A549 (cell line): ENCODE data around the gene MANSC1.

Experiments used
- CHD2 ChIP-seq: fragments of 150-350 bp; IDR thresholded peaks from 2 replicates; pipeline ENCODE4 v1.6.1; 2014; ENCODE audit warnings: low read length; ENCODE audit not compliant: partially characterized antibody
- CTCF ChIP-seq: fragments of >200 bp; sonication (Bioruptor Twin); formaldehyde crosslinking; IDR thresholded peaks from 3 replicates; pipeline ENCODE4 v1.5.1; 2016
- EP300 ChIP-seq, 2 experiments: fragments of >200 bp; sonication (Bioruptor Twin); formaldehyde crosslinking; IDR thresholded peaks; 2 replicates in 1 of 2; 3 replicates in 1 of 2; pipeline ENCODE4 v1.6.1; 2016 to 2017
- JUN ChIP-seq, 2 experiments: fragments of >200 bp; sonication (Bioruptor Twin); formaldehyde crosslinking; IDR thresholded peaks; 2 replicates in 1 of 2; 3 replicates in 1 of 2; pipeline ENCODE4 v1.6.1; 2016 to 2017
- KDM1A ChIP-seq: fragments of 200-600 bp; sonication (generic); IDR thresholded peaks from 2 replicates; pipeline ENCODE4 v1.6.1; 2016; ENCODE audit warnings: low read depth, mild to moderate bottlenecking
- MAZ ChIP-seq: fragments of 150-350 bp; IDR thresholded peaks from 2 replicates; pipeline ENCODE4 v1.6.1; 2014; ENCODE audit warnings: antibody characterized with exemption, low read depth, low read length, borderline replicate concordance
- PBX3 ChIP-seq: IDR thresholded peaks from 2 replicates; pipeline ENCODE4 v1.6.1; 2012
- POLR2A ChIP-seq: IDR thresholded peaks from 2 replicates; pipeline ENCODE4 v1.6.1; 2012; ENCODE audit warnings: mild to moderate bottlenecking, low read length
- REST ChIP-seq: fragments of 200-600 bp; sonication (generic); IDR thresholded peaks from 2 replicates; pipeline ENCODE4 v1.6.1; 2016; ENCODE audit warnings: antibody characterized with exemption, mild to moderate bottlenecking, moderate library complexity
- RFX5 ChIP-seq: fragments of 450-650 bp; IDR thresholded peaks from 2 replicates; pipeline ENCODE4 v1.7.1; 2014; ENCODE audit warnings: antibody characterized with exemption, mild to moderate bottlenecking, moderate library complexity
- SMC3 ChIP-seq: fragments of >200 bp; sonication (Bioruptor Twin); formaldehyde crosslinking; IDR thresholded peaks from 3 replicates; pipeline ENCODE4 v1.6.1; 2018; ENCODE audit warnings: inconsistent platforms

GRCh38 chr12:12319451-12320183, 30.4 kb downstream of the MANSC1 start:
- TF ChIP-seq CTCF (no peak), CHD2 (no peak), JUN (IDR thresholded peaks at IDR 0.05) (no peak), POLR2A (no peak), EP300 (IDR thresholded peaks at IDR 0.05) (no peak), SMC3 (no peak), MAZ (no peak), PBX3 (no peak), RFX5 (no peak), REST (no peak), KDM1A (no peak)
